ENCODE data around the gene SRSF11. TPM values are rescaled to one million over a fixed set of nuclear protein-coding genes. Genes with fewer than 3 reads are reported as not detected.
A peak's percentile ranks its signal among the peaks of the same experiment; 100 is the strongest.

SRSF11 gene
- total RNA-seq, 1 donor, result 157 TPM

GRCh38 chr1:70220517-70221237 is 503 bp upstream of the SRSF11 start:
- no peak for DNase-seq (ENCODE audit: low read depth in 2 of 3, low spot score in 2 of 3)

- DNase-seq (ENCODE audit: low read depth in 2 of 3, low spot score in 2 of 3), result no peak
Observed at GRCh38 chr1:70222716-70223235, 1.6 kb downstream of the SRSF11 start.

- DNase-seq (ENCODE audit: low read depth in 2 of 3, low spot score in 2 of 3), result no peak
Observed at GRCh38 chr1:70224954-70225353, 3.8 kb downstream of the SRSF11 start.

- no peak for DNase-seq (ENCODE audit: low read depth in 2 of 3, low spot score in 2 of 3)
Observed at GRCh38 chr1:70227439-70227838, 6.3 kb downstream of the SRSF11 start.

- no peak for DNase-seq (ENCODE audit: low read depth in 2 of 3, low spot score in 2 of 3)
Observed at GRCh38 chr1:70228670-70229069, 7.5 kb downstream of the SRSF11 start.

- DNase-seq (ENCODE audit: low read depth in 2 of 3, low spot score in 2 of 3), result no peak
Observed at GRCh38 chr1:70231475-70231874, 10.3 kb downstream of the SRSF11 start.

- DNase-seq (ENCODE audit: low read depth in 2 of 3, low spot score in 2 of 3), result no peak
Observed at GRCh38 chr1:70234733-70235132, 13.6 kb downstream of the SRSF11 start.

GRCh38 chr1:70239940-70240339 is 18.8 kb downstream of the SRSF11 start:
- DNase-seq (ENCODE audit: low read depth in 2 of 3, low spot score in 2 of 3), result no peak

GRCh38 chr1:70247122-70247521 is 25.9 kb downstream of the SRSF11 start:
- DNase-seq (ENCODE audit: low read depth in 2 of 3, low spot score in 2 of 3), result no peak

- no peak for DNase-seq (ENCODE audit: low read depth in 2 of 3, low spot score in 2 of 3)
Observed at GRCh38 chr1:70247768-70248167, 26.6 kb downstream of the SRSF11 start.

GRCh38 chr1:70248729-70249128 is 27.5 kb downstream of the SRSF11 start:
- DNase-seq (ENCODE audit: low read depth in 2 of 3, low spot score in 2 of 3), result no peak

- DNase-seq (ENCODE audit: low read depth in 2 of 3, low spot score in 2 of 3), result no peak
Observed at GRCh38 chr1:70256664-70257063, 35.5 kb downstream of the SRSF11 start.

GRCh38 chr1:70264839-70265238 is 43.7 kb downstream of the SRSF11 start:
- DNase-seq (ENCODE audit: low read depth in 2 of 3, low spot score in 2 of 3), result peak in 2 of 3 donors; percentile 38 to 62

- no peak for DNase-seq (ENCODE audit: low read depth in 2 of 3, low spot score in 2 of 3)
Observed at GRCh38 chr1:70265946-70266345, 44.8 kb downstream of the SRSF11 start.

- DNase-seq (ENCODE audit: low read depth in 2 of 3, low spot score in 2 of 3), result no peak
Observed at GRCh38 chr1:70277875-70278274, 56.7 kb downstream of the SRSF11 start.

- DNase-seq (ENCODE audit: low read depth in 2 of 3, low spot score in 2 of 3), result no peak
Observed at GRCh38 chr1:70278710-70279109, 57.5 kb downstream of the SRSF11 start.

- DNase-seq (ENCODE audit: low read depth in 2 of 3, low spot score in 2 of 3), result no peak
Observed at GRCh38 chr1:70284366-70284765, 63.2 kb downstream of the SRSF11 start.

- DNase-seq (ENCODE audit: low read depth in 2 of 3, low spot score in 2 of 3), result no peak
Observed at GRCh38 chr1:70286453-70286852, 65.3 kb downstream of the SRSF11 start.

- DNase-seq (ENCODE audit: low read depth in 2 of 3, low spot score in 2 of 3), result no peak
Observed at GRCh38 chr1:70288166-70288565, 67.0 kb downstream of the SRSF11 start.

- DNase-seq (ENCODE audit: low read depth in 2 of 3, low spot score in 2 of 3), result no peak
Observed at GRCh38 chr1:70290218-70290617, 69.0 kb downstream of the SRSF11 start.

GRCh38 chr1:70293186-70293843 is 72.1 kb downstream of the SRSF11 start:
- no peak for DNase-seq (ENCODE audit: low read depth in 2 of 3, low spot score in 2 of 3)

GRCh38 chr1:70295749-70296148 is 74.6 kb downstream of the SRSF11 start:
- no peak for DNase-seq (ENCODE audit: low read depth in 2 of 3, low spot score in 2 of 3)
